Smooth muscle cell (in vitro differentiated cells): ENCODE results near the gene PTK7. TPM values are rescaled to one million over a fixed set of nuclear protein-coding genes. Genes with fewer than 3 reads are reported as not detected.

Experiments used
- DNase-seq: peaks from one replicate; lab custom pipeline; 2025; ENCODE audit not compliant: unreplicated experiment; lab: John Stamatoyannopoulos, UW
- H2AFZ ChIP-seq: fragments of 200-600 bp; sonication (generic); 2 replicates; pipeline ENCODE4 v1.6.0; 2016; ENCODE audit warnings: antibody characterized with exemption, low read depth, mild to moderate bottlenecking
- H3F3A ChIP-seq: fragments of 200-600 bp; sonication (generic); 2 replicates; pipeline ENCODE4 v1.6.0; 2017; ENCODE audit warnings: antibody characterized with exemption, low read depth
- H3K27ac ChIP-seq: fragments of 200-600 bp; sonication (generic); 2 replicates; pipeline ENCODE4 v1.5.1; 2016; ENCODE audit warnings: low read depth, mild to moderate bottlenecking
- H3K27me3 ChIP-seq: fragments of 200-600 bp; sonication (generic); 2 replicates; pipeline ENCODE4 v1.6.1; 2016; ENCODE audit warnings: low read depth, mild to moderate bottlenecking
- H3K36me3 ChIP-seq: fragments of 200-600 bp; sonication (generic); 2 replicates; pipeline ENCODE4 v1.5.1; 2016; ENCODE audit warnings: low read depth
- H3K4me1 ChIP-seq: fragments of 200-600 bp; sonication (generic); 2 replicates; pipeline ENCODE4 v1.5.1; 2016; ENCODE audit warnings: low read depth
- H3K4me2 ChIP-seq: fragments of 200-600 bp; sonication (generic); 2 replicates; pipeline ENCODE4 v1.6.0; 2016; ENCODE audit warnings: mild to moderate bottlenecking
- H3K4me3 ChIP-seq: fragments of 200-600 bp; sonication (generic); 2 replicates; pipeline ENCODE4 v1.5.1; 2016; ENCODE audit warnings: mild to moderate bottlenecking
- H3K79me2 ChIP-seq: fragments of 200-600 bp; sonication (generic); 2 replicates; pipeline ENCODE4 v1.6.0; 2016; ENCODE audit warnings: low read depth, mild to moderate bottlenecking
- H3K9ac ChIP-seq: fragments of 200-600 bp; sonication (generic); 2 replicates; pipeline ENCODE4 v1.6.0; 2016; ENCODE audit warnings: low read depth
- H3K9me3 ChIP-seq: fragments of 200-600 bp; sonication (generic); replicated peaks from 2 replicates; pipeline ENCODE4 v1.5.1; 2016; ENCODE audit warnings: low read depth
- H4K20me1 ChIP-seq: fragments of 200-600 bp; sonication (generic); 2 replicates; pipeline ENCODE4 v1.6.0; 2016; ENCODE audit warnings: low read depth
- CTCF ChIP-seq: fragments of 200-600 bp; sonication (generic); IDR thresholded peaks from 2 replicates; pipeline ENCODE4 v1.5.1; 2017; ENCODE audit warnings: borderline replicate concordance, mild to moderate bottlenecking, antibody characterized with exemption; ENCODE audit not compliant: insufficient read depth, poor library complexity, severe bottlenecking
- WGBS: methylation state at CpG from one replicate; pipeline ENCODE4 v1.1.7; 2016; ENCODE audit warnings: low lambda C conversion rate; 5-methylcytosine and 5-hydroxymethylcytosine counted together
- polyA plus RNA-seq: library from polyadenylated mRNA; unstranded; fragments of >200 nt; fragmentation: Nextera tagmentation; extraction: Ambion mirVana; gene quantifications from 2 replicates; pipeline ENCODE4 v1.2.1, GENCODE V29; 2016
- total RNA-seq: library from RNA; depleted of rRNA; stranded (reverse); fragments of >200 nt; gene quantifications from 2 replicates; pipeline ENCODE4 v1.2.3, GENCODE V29; 2014

The PTK7 gene
- total and polyA plus RNA-seq, 2 experiments from 2014 or later: 376 to 598 TPM

- H3K79me2 ChIP-seq: no peaks in the 10 kb centered on the region
- no peak overlapping the region for H2AFZ ChIP-seq
- TF ChIP-seq CTCF: no peak
- no peak overlapping the region for H3K9ac ChIP-seq
- H3K27ac ChIP-seq: no peak overlapping the region
- no peak overlapping the region for H3K4me3 ChIP-seq
- no peaks in the 10 kb centered on the region for H3K27me3 ChIP-seq
- DNase-seq: no peak
- no peaks in the 10 kb centered on the region for H3K36me3 ChIP-seq
- H3F3A ChIP-seq: peaks cover 21% of the 10 kb centered on the region
- H3K9me3 ChIP-seq: no peaks in the 10 kb centered on the region
- 91% methylated on average over 4 of the region's 4 CpGs for WGBS
- H4K20me1 ChIP-seq: peaks cover 30% of the 10 kb centered on the region
- no peaks in the 10 kb centered on the region for H3K4me1 ChIP-seq
- H3K4me2 ChIP-seq: no peak overlapping the region
Observed at GRCh38 chr6:43035495-43036194, 40.5 kb upstream of the PTK7 start.

DNA sequence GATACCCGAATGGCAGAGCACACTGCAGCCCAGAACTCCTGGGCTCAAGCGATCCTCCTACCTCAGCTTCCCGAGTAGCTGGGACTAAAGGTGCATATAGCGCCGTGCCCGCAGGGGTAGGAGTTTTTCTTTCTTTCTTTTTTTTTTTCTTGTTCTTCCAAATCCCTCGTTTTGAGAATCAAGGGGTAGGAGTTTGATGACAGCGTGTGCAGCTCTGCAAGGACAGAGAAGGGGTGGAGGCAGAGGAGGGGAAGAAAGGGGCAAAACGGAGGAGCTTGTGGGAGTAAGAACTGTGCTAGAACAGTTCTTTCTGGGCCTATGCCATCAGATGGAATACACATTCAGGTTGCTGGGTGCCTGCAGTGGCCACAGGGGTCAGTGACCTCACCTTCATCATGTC is 39.4 kb upstream of the PTK7 start:
- Histone ChIP-seq H3K27me3 (no peaks in the 10 kb centered on the region), H3K4me3 (no peak overlapping the region), H3K9ac (no peak overlapping the region), H4K20me1 (peaks cover 23% of the 10 kb centered on the region), H3K79me2 (no peaks in the 10 kb centered on the region), H3F3A (peaks cover 20% of the 10 kb centered on the region), H3K4me1 (no peaks in the 10 kb centered on the region), H3K27ac (no peak overlapping the region), H3K4me2 (no peak overlapping the region), H3K36me3 (no peaks in the 10 kb centered on the region), H3K9me3 (no peaks in the 10 kb centered on the region), H2AFZ (no peak overlapping the region)
- 95% methylated on average over 9 of the region's 9 CpGs for WGBS
- no peak for DNase-seq
- no peak for TF ChIP-seq CTCF

GRCh38 chr6:43037197-43037596 is 38.9 kb upstream of the PTK7 start:
- no peak overlapping the region for H3K4me2 ChIP-seq
- no peak for DNase-seq
- H3K4me1 ChIP-seq: no peaks in the 10 kb centered on the region
- H3K36me3 ChIP-seq: no peaks in the 10 kb centered on the region
- no peaks in the 10 kb centered on the region for H3K27me3 ChIP-seq
- H3K79me2 ChIP-seq: no peaks in the 10 kb centered on the region
- H3F3A ChIP-seq: peaks cover 18% of the 10 kb centered on the region
- 95% methylated on average over 5 of the region's 5 CpGs for WGBS
- H2AFZ ChIP-seq: no peak overlapping the region
- no peaks in the 10 kb centered on the region for H3K9me3 ChIP-seq
- no peak overlapping the region for H3K4me3 ChIP-seq
- no peak overlapping the region for H3K27ac ChIP-seq
- no peak overlapping the region for H3K9ac ChIP-seq
- TF ChIP-seq CTCF: no peak
- peaks cover 20% of the 10 kb centered on the region for H4K20me1 ChIP-seq

GRCh38 chr6:43037706-43038105 is 38.4 kb upstream of the PTK7 start:
- Histone ChIP-seq H3K27me3 (no peaks in the 10 kb centered on the region), H2AFZ (no peak overlapping the region), H3K27ac (no peak overlapping the region), H3K9ac (no peak overlapping the region), H3K4me1 (no peaks in the 10 kb centered on the region), H3K36me3 (no peaks in the 10 kb centered on the region), H3K4me2 (no peak overlapping the region), H3F3A (peaks cover 14% of the 10 kb centered on the region), H3K79me2 (no peaks in the 10 kb centered on the region), H3K4me3 (no peak overlapping the region), H3K9me3 (no peaks in the 10 kb centered on the region), H4K20me1 (peaks cover 15% of the 10 kb centered on the region)
- no peak for DNase-seq
- no peak for TF ChIP-seq CTCF
- WGBS: 97% methylated on average over 9 of the region's 9 CpGs
